CMK (cell line): ENCODE measurements around the gene DLX6.

Experiments used
- DNase-seq: peaks from one replicate; pipeline ENCODE4 v3.0.0-alpha.2; 2010; ENCODE audit warnings: low read depth

Gene DLX6

GRCh38 chr7:97011104-97011503 is 5.8 kb downstream of the DLX6 start:
- DNase-seq = no peak

GRCh38 chr7:97011536-97012364 is 6.4 kb downstream of the DLX6 start:
- DNase-seq = no peak

GRCh38 chr7:97012365-97013133 is 7.2 kb downstream of the DLX6 start:
- no peak for DNase-seq

DNA sequence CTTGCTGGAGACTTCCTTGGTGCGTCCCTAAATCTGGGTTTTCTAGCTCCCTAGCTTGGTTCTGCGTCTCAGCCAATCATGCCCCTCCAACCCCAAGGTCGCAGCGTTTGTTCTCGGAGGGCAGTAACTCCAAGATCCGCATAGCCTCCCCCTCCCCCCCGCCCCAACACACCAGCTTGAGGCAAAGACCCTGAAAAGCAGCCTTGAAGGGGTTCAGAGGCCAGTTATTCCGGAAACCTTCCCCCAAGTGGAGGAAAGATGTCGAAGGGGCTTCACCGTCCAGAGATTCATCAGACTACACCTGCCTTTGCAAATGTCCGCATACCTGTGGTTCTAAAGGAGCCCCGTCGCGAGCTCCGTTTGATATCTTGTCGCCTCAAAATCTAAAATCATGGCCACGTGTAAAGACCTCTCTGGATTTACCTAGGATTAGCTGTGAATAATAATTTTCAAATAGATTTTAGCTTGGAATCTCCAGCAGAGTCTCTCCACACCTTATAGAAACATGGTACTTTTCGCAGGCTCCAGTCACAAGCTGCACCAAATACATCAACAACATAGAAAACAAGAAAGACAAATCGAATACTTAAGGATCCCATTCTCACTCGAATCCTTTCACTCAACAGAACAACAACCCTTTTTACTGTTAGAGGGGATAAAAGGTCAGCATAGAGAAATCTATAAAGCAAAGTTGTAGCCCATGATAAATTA is 7.9 kb downstream of the DLX6 start:
- no peak for DNase-seq

GRCh38 chr7:97013845-97014134 is 8.4 kb downstream of the DLX6 start:
- DNase-seq = no peak

DNA sequence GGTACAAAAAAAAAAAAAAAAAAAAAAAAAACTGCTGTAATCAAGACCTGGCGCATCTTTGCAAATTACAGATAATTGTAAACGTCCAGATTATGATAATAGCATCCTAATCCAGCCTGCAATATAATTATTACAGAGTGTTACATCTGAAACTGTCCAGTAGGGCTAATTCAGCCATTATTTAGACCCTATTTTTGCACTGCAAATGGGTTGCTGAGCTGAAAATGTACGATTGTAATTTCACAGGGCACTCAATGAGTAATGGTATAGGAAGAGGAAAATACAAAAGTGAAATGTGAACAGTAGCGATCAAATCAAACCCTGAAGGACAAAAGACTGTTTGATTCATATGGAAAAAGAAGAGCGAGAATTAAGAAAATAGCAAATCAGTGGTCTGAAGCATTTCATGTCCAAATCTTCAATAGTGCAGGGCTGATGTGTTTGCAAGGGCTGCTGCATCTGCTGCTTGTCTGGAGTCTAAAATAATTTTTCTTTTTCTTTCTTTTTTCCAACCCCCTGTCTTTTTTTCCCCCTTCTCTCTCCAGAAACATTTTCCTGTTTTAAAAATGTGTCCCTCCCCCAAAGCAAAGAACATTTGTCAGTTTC is 8.9 kb downstream of the DLX6 start:
- no peak for DNase-seq

GRCh38 chr7:97015279-97015678 is 9.9 kb downstream of the DLX6 start:
- DNase-seq = no peak

GRCh38 chr7:97015756-97016380 is 10.5 kb downstream of the DLX6 start:
- DNase-seq = no peak

- no peak for DNase-seq
These were observed 11.2 kb downstream of the DLX6 start for GRCh38 chr7:97016381-97017191.

DNA sequence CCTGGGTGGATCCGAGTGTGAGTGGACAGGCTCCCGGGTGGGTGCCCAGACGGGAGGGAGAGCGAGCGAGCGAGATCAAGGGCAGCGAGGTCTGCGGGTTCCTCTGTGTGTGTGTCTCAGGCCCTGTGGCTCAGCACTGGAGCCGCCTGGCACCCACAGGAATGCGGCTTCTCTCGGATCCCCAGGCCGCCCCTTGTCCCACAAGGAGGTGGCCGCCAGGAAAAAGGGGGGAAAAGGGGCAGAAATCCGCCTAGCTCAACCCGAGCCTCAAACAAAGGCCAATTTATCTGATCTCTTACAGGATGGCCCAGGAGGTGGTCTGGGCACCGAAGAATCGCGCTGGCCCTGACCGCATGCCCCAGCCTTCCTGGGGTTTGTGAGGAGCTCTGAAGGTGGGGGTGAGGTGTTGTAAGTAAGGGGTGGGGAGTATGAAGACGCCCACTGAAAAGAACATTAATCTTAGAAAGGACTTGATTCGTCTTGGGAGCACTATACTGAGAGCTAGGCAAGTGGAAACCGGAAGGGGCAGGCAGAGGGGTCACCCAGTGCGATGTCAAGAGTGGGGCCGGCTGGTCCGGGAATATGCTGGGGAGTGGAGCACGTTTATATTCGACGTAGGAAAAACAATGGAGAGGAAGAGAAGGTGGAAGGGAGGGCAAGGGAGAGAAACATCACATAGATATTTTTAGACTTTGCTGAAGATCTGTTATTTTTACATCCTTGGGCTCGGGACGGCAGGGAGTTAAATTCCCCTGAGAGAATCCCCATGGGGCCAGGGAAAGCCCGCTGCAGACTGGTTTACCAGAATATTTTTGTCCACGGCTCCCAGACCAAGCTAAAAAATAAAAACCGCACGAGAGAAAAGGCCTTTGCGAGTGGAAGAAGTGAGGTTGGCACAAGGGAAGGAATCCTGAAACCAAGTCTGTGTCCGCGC is 12.1 kb downstream of the DLX6 start:
- no peak for DNase-seq

DNA sequence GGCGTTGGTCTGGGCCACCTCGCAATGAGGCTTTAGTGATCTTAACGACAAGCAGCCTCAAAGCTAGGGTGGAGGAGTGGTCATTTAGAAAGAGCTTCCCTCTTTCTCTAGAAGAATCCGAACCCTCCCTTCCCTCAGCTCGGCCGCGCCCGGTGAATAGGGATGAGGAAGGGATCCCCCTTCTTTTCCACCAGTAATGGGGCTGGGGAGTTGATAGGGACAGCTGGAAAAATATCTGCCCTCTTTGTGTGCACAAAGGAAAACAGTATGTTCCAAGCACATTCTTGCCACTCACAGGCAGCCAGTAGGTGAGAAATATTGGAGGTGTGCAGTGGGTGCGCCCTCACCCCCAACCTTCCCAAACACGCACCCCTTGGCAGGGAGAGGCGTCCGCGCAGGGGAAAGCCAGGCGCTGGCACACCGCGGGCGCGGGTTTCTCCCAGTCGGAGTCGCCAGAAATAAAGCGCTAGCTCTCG is 12.8 kb downstream of the DLX6 start:
- no peak for DNase-seq

DNA sequence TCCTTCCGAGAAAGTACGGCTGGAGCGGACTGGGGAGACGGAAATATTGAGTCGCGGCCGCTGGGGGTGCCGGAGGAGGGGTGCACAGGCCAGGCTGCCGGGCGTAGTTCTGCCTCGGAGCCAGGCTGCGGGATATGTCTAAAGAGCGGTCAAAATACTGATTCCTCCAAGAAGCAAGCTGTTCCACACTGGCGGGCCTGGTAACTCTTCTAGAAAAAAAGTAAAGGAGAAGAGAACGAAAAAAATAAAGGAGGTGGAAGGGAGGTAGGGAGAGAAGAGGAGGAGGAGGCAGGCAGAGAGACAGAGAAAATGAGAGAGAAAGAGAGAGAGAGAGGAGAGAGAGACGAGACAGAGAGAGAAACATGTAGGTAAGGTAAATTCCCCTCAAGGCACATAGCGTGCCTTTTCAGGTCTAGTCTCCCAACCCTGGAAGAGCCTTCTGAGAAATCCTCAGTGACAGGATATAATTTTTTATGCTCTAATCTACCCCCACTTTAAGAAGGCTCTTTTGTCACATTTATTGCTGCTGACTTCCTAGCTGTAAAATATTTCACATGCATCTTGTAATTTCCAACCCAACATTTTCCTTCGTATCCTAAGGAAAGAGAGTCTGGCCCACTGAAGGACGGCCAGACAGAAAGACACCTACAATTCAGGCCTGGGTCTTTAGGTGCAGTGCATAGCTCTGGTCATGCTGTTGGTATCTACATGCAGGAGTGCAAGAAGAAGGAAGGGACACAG is 13.6 kb downstream of the DLX6 start:
- no peak for DNase-seq

DNA sequence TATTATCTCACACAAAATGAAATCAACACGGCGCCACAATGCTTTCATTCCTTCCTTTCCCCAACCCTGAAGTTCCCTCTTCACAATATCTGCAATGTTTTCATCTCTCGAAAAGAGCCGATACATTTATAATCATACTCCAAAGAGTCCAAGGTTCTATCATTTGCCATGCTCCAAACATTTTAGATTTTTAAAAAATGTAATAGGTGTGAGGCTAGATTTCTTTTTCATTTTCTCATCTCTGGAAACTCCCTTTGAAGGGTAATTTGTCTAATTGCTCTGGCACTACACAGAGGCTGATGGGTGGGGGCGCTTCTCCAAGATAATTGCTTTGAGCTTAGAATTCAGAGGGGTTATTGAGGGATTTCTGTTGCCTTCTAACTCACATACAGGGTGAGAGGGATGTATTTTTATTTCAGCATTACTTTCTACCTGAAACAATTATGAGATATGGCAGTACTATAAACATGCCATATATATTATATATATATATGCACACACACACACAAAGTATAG is 14.4 kb downstream of the DLX6 start:
- no peak for DNase-seq

DNA sequence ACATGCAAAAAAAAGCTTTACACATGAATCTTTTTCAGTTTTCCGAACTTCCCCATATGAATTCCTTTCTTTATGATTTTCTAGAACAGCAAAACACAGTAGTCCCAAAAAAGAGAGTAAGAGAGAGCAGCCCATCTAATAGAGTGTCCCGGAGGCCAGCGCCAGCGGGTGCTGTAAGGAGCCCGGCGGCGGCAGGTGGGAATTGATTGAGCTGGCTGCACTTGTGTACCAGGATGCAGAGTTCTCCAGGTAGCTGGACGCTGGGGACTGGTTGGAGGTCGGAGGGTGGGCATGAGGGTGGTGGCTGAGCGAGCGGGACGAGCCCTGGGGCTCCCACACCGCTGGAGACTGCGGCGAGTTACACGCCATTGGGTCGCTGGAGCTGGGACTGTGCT is 15.2 kb downstream of the DLX6 start:
- DNase-seq = no peak

DNA sequence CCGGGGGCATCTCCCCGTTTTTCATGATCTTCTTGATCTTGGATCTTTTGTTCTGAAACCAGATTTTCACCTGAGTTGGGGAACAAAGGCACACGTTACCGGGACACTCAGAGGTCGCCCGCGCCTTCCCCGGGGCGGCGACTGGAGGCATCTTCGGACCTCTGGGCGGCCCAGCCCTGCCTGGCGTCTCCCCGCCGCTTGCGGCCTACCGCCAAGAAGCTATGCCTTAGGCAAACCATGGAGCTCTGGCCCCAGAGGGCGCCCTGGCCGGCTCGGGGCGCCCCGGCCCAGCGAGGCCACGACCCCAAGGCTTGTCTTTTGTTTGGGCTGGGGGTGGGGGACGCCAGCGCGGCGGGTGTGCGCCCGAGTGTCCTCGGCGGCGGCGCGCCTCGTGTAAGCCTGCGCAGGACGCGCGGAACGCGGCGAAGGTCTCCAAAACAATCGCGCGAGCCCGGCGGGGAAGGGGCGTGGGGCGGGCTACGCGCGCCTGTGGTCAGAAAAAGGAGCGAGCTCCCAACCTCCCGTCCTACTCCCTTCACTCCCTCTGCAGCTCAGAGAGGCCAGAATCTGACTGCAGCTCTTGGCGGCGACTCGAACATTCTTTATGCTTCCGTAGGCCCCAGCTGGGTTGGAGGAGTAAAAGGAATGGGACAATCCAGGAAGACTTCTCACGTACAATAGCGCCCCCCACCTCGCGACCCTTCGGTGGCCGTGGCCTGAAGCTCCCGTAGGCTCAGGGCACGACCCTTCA is 15.8 kb downstream of the DLX6 start:
- DNase-seq = no peak

GRCh38 chr7:97021747-97022490 is 16.6 kb downstream of the DLX6 start:
- no peak for DNase-seq

GRCh38 chr7:97022491-97023306 is 17.3 kb downstream of the DLX6 start:
- DNase-seq = no peak
